Skeletal muscle satellite cell (primary cell): ENCODE data around the gene SLC22A31.
A peak's percentile ranks its signal among the peaks of the same experiment; 100 is the strongest.

Experiments
- H3K27me3 ChIP-seq: 2 replicates; pipeline ENCODE4 v1.7.0; 2013; ENCODE audit warnings: low read length; ENCODE audit not compliant: control insufficient read depth, insufficient read depth
- H3K36me3 ChIP-seq: 2 replicates; pipeline ENCODE4 v1.7.0; 2013; ENCODE audit warnings: mild to moderate bottlenecking, control low read depth, low read length; ENCODE audit not compliant: insufficient read depth
- H3K4me1 ChIP-seq: 2 replicates; pipeline ENCODE4 v1.7.0; 2013; ENCODE audit warnings: low read length; ENCODE audit not compliant: control insufficient read depth, insufficient read depth
- H3K4me2 ChIP-seq: 2 replicates; pipeline ENCODE4 v1.7.0; 2013; ENCODE audit warnings: mild to moderate bottlenecking, low read length
- H3K4me3 ChIP-seq: 2 replicates; pipeline ENCODE4 v1.7.0; 2013; ENCODE audit warnings: low read length
- H3K9ac ChIP-seq: 2 replicates; pipeline ENCODE4 v1.7.0; 2013; ENCODE audit warnings: mild to moderate bottlenecking, low read depth, low read length, moderate library complexity
- H3K9me3 ChIP-seq: replicated peaks from 2 replicates; pipeline ENCODE4 v1.7.0; 2013; ENCODE audit warnings: mild to moderate bottlenecking, control low read depth, low read length

SLC22A31 gene

GRCh38 chr16:89210904-89211515 lies 10.7 kb upstream of the SLC22A31 start:
- Histone ChIP-seq H3K4me3 (no peak overlapping the region), H3K4me1 (peaks cover under 1% of the 10 kb centered on the region), H3K36me3 (no peaks in the 10 kb centered on the region), H3K9me3 (no peaks in the 10 kb centered on the region), H3K27me3 (peaks cover 24% of the 10 kb centered on the region), H3K9ac (no peak overlapping the region), H3K4me2 (no peak overlapping the region)

DNA sequence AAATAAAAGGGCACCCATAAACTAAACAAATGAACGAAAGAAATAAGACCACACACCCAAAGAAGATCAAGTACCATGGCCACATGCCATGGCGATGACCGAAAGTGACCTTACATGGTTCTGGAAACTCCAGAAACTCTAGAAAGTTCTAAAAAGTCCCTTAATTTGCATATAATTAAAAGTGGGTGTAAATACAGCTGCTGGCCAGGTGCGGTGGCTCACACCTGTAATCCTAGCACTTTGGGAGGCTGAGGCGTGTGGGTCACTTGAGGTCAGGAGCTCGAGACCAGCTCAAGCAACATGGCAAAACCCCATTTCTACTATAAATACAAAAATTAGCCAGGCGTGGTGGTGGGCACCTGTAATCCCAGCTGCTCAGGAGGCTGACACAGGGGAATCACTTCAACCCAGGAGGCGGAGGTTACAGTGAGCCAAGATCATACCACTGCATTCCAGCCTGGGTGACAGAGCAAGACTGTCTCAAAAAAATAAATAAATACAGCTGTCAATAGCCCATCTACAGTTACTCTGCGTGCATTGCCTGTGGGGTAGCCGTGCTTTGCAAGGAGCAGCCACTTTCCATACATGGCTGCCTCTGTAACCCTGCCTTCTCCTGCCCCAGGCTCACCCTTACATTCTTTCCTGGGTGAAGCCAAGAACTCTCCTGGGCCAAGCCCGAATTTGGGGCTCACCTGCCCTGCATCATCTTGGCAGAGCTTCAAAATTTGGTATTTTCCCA lies 10.0 kb upstream of the SLC22A31 start:
- Histone ChIP-seq H3K4me1 (no peaks in the 10 kb centered on the region), H3K27me3 (peaks cover 24% of the 10 kb centered on the region), H3K36me3 (no peaks in the 10 kb centered on the region), H3K4me3 (no peak overlapping the region), H3K4me2 (no peak overlapping the region), H3K9me3 (no peaks in the 10 kb centered on the region), H3K9ac (no peak overlapping the region)

GRCh38 chr16:89209522-89210044 lies 9.2 kb upstream of the SLC22A31 start:
- H3K4me2 ChIP-seq: no peak overlapping the region
- H3K4me1 ChIP-seq: no peaks in the 10 kb centered on the region
- no peaks in the 10 kb centered on the region for H3K9me3 ChIP-seq
- H3K36me3 ChIP-seq: no peaks in the 10 kb centered on the region
- peaks cover 24% of the 10 kb centered on the region for H3K27me3 ChIP-seq
- no peak overlapping the region for H3K9ac ChIP-seq
- no peak overlapping the region for H3K4me3 ChIP-seq

DNA sequence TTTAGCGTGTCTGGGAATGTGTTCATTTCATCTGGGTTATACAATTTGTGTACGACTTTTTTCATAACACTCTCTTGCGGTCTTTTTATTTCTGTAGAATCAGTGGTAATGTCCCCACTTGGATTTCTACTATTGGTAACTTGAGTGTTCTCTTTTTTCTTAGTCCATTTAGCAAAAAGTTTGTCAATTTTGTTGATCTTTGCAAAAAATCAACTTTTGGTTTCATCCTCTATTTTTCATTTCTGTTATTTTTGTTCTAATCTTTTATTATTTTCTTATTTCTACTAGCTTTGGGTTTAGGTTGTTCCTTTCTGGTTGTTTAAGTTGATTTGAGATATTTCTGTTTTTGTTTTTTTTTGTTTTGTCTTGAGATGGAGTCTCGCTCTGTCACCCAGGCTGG lies 7.7 kb upstream of the SLC22A31 start:
- no peaks in the 10 kb centered on the region for H3K9me3 ChIP-seq
- H3K9ac ChIP-seq: no peak overlapping the region
- H3K4me3 ChIP-seq: no peak overlapping the region
- peaks cover 37% of the 10 kb centered on the region for H3K27me3 ChIP-seq
- no peak overlapping the region for H3K4me2 ChIP-seq
- H3K4me1 ChIP-seq: no peaks in the 10 kb centered on the region
- no peaks in the 10 kb centered on the region for H3K36me3 ChIP-seq

- H3K27me3 ChIP-seq: peaks cover 58% of the 10 kb centered on the region
- H3K36me3 ChIP-seq: no peaks in the 10 kb centered on the region
- peak overlapping the region; percentile 58 for H3K4me2 ChIP-seq
- no peak overlapping the region for H3K9ac ChIP-seq
- H3K9me3 ChIP-seq: no peaks in the 10 kb centered on the region
- peaks cover 3% of the 10 kb centered on the region for H3K4me1 ChIP-seq
- no peak overlapping the region for H3K4me3 ChIP-seq
Observed at GRCh38 chr16:89202422-89203215, 2.3 kb upstream of the SLC22A31 start.

- Histone ChIP-seq H3K4me1 (peaks cover 3% of the 10 kb centered on the region), H3K4me2 (peak overlapping the region; percentile 77), H3K27me3 (peaks cover 60% of the 10 kb centered on the region), H3K4me3 (peak overlapping the region; percentile 45), H3K9ac (no peak overlapping the region), H3K9me3 (no peaks in the 10 kb centered on the region), H3K36me3 (no peaks in the 10 kb centered on the region)
Observed at GRCh38 chr16:89201439-89202377, 1.4 kb upstream of the SLC22A31 start.

DNA sequence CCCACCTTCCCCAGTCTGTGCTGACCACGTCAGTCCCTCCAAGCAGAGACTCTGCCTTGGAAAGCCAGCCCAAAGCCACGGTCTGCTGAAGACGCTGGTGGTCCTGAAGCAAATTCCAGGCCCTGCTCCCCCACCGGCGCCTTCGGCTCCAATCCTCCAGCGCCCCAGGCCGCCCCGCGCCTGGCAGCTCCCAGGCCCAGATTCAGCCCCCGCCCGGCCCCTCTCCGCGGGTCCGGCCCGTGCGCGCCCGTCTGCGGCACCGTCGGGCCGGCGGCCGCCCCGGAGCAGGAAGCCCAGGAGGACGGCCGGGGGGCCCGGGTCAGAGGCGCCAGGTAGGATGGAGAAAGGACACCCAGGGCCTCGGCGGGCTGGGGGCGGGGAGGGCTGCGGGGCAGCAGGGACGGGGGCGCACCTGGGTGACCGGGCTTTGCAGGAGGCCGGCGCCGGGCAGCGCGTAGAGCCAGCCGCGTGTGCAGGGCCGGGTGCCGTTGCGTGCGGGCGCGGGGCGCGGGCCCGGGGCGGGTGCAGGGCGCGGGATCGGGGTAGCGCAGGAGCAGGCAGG lies 594 bp upstream of the SLC22A31 start:
- Histone ChIP-seq H3K4me3 (peak overlapping the region; percentile 45), H3K4me2 (peak overlapping the region; percentile 77), H3K9ac (no peak overlapping the region), H3K36me3 (no peaks in the 10 kb centered on the region), H3K4me1 (peaks cover 3% of the 10 kb centered on the region), H3K9me3 (no peaks in the 10 kb centered on the region), H3K27me3 (peaks cover 60% of the 10 kb centered on the region)

DNA sequence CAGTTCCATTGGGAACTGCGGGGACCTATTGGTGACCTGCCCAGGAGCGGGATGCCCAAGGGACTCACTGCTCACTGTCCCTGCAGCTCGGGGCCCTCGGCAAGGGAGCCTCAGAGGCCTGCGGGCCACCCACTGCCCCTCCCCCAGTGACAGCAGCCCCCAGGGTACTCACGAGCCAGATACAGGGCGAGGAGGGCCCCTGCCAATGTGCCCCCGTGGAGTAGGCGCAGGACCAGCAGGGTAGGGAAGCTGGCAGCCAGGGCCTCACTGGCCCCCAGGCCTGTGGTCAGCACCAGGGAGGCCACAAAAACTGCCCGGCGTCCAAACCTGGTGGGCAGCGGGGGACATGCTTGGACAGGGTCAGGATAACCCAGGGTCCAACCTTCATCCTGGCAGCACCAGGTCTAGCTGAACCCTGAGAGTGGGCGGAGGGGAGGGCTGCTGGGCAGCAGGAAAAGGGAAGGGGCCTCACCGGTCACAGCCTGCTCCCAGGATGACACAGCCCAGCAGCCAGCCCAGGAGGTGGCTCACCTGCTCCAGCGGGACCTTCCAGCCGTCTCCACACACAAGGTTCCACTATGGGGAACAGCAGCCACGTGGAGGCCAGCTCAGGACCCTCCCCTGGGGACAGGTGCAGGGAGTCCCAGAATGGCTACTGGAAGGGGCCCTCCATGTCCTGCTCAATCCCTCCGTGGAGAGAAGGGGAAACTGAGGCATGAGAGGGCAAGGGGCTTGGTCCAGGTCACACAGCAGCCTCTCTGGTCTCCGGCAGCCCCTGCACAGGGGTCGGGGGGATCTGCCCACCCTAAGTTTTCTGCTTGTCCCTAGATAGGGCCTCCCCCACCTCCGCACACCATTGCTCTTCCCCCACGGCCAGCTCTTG lies 855 bp downstream of the SLC22A31 start:
- peaks cover 3% of the 10 kb centered on the region for H3K4me1 ChIP-seq
- H3K9me3 ChIP-seq: no peaks in the 10 kb centered on the region
- peaks cover 60% of the 10 kb centered on the region for H3K27me3 ChIP-seq
- peaks cover under 1% of the 10 kb centered on the region for H3K36me3 ChIP-seq
- no peak overlapping the region for H3K4me3 ChIP-seq
- H3K4me2 ChIP-seq: no peak overlapping the region
- no peak overlapping the region for H3K9ac ChIP-seq

- peaks cover 53% of the 10 kb centered on the region for H3K27me3 ChIP-seq
Observed at GRCh38 chr16:89198417-89199240, 1.7 kb downstream of the SLC22A31 start.

More at GRCh38 chr16:89198417-89199240, 1.7 kb downstream of the SLC22A31 start:
- no peak overlapping the region for H3K4me3 ChIP-seq
- peaks cover 6% of the 10 kb centered on the region for H3K36me3 ChIP-seq
- H3K4me2 ChIP-seq: no peak overlapping the region
- H3K9ac ChIP-seq: no peak overlapping the region
- H3K9me3 ChIP-seq: no peaks in the 10 kb centered on the region
- H3K4me1 ChIP-seq: peaks cover 3% of the 10 kb centered on the region
